Measurements from ENCODE around the gene SH2D1A.
"Not testable (repeated sequence)": the region's sequence is repeated elsewhere in the genome, so short reads cannot be mapped to it uniquely, and the experiment has no call there.

The SH2D1A gene

GRCh38 chrX:124346117-124346876 lies at the start of gene SH2D1A:
SH2D1A (plus strand) TSS chrX:124346563; CDS start chrX:124346643, 80 bp downstream.
- H3K27ac Mint-ChIP-seq, result no peak within 1 kb of the TSS
- H3K4me1 Mint-ChIP-seq, result no peaks in the 10 kb centered on the region
- H3K36me3 Mint-ChIP-seq, result no peaks in the 10 kb centered on the region

GRCh38 chrX:124299323-124299722 lies 47.0 kb upstream of the SH2D1A start:
- not testable (repeated sequence) for ATAC-seq (ENCODE audit: low read depth); DNase-seq (ENCODE audit: low spot score in 2 of 2); H3K9me3 Mint-ChIP-seq; H3K27me3 Mint-ChIP-seq; H3K4me3 Mint-ChIP-seq; H3K4me1 Mint-ChIP-seq; H3K27ac Mint-ChIP-seq; H3K36me3 Mint-ChIP-seq

More at GRCh38 chrX:124346117-124346876, at the start of gene SH2D1A:
- DNase-seq (ENCODE audit: low spot score in 2 of 2) (no peak), ATAC-seq (ENCODE audit: low read depth) (no peak)
- Mint-ChIP-seq H3K4me3 (no peak within 1 kb of the TSS), H3K9me3 (no peaks in the 10 kb centered on the region), H3K27me3 (peaks cover 1% of the 10 kb centered on the region)

- Mint-ChIP-seq H3K27ac (no peak overlapping the region), H3K4me3 (no peak overlapping the region), H3K27me3 (no peaks in the 10 kb centered on the region), H3K4me1 (peaks cover 3% of the 10 kb centered on the region), H3K9me3 (no peaks in the 10 kb centered on the region), H3K36me3 (no peaks in the 10 kb centered on the region)
- no peak for ATAC-seq (ENCODE audit: low read depth)
- no peak for DNase-seq (ENCODE audit: low spot score in 2 of 2)
These were observed 46.0 kb upstream of the SH2D1A start for GRCh38 chrX:124300405-124300804.

- no peak overlapping the region for H3K4me3 Mint-ChIP-seq
- H3K27ac Mint-ChIP-seq, result no peak overlapping the region
- no peaks in the 10 kb centered on the region for H3K4me1 Mint-ChIP-seq
- no peaks in the 10 kb centered on the region for H3K36me3 Mint-ChIP-seq
- ATAC-seq (ENCODE audit: low read depth), result no peak
- H3K27me3 Mint-ChIP-seq, result peaks cover 11% of the 10 kb centered on the region
- no peaks in the 10 kb centered on the region for H3K9me3 Mint-ChIP-seq
- no peak for DNase-seq (ENCODE audit: low spot score in 2 of 2)
These were observed 39.0 kb upstream of the SH2D1A start for GRCh38 chrX:124307253-124307907.

GRCh38 chrX:124325732-124326131 lies 20.6 kb upstream of the SH2D1A start:
- Mint-ChIP-seq H3K4me1 (no peaks in the 10 kb centered on the region), H3K4me3 (no peak overlapping the region), H3K9me3 (no peaks in the 10 kb centered on the region), H3K27me3 (peaks cover 7% of the 10 kb centered on the region), H3K27ac (no peak overlapping the region), H3K36me3 (no peaks in the 10 kb centered on the region)
- ATAC-seq (ENCODE audit: low read depth) (no peak), DNase-seq (ENCODE audit: low spot score in 2 of 2) (no peak)

- no peak for ATAC-seq (ENCODE audit: low read depth)
- H3K4me3 Mint-ChIP-seq, result no peak overlapping the region
- H3K27me3 Mint-ChIP-seq, result peaks cover 5% of the 10 kb centered on the region
- peaks cover 1% of the 10 kb centered on the region for H3K9me3 Mint-ChIP-seq
- peaks cover 1% of the 10 kb centered on the region for H3K4me1 Mint-ChIP-seq
- no peak overlapping the region for H3K27ac Mint-ChIP-seq
- no peaks in the 10 kb centered on the region for H3K36me3 Mint-ChIP-seq
- DNase-seq (ENCODE audit: low spot score in 2 of 2), result no peak
These were observed 17.6 kb upstream of the SH2D1A start for GRCh38 chrX:124328765-124329164.

- no peak within 1 kb of the TSS for H3K27ac Mint-ChIP-seq
- H3K36me3 Mint-ChIP-seq, result no peaks in the 10 kb centered on the region
- no peak for DNase-seq (ENCODE audit: low spot score in 2 of 2)
These were observed 13.6 kb upstream of the SH2D1A start, which contains the start of gene TEX13D for GRCh38 chrX:124332481-124333424. TEX13D (plus strand) TSS chrX:124332660; CDS start chrX:124332918, 258 bp downstream.

GRCh38 chrX:124333862-124334261 lies 12.5 kb upstream of the SH2D1A start:
- H3K36me3 Mint-ChIP-seq, result no peaks in the 10 kb centered on the region
- peaks cover 1% of the 10 kb centered on the region for H3K9me3 Mint-ChIP-seq
- H3K27ac Mint-ChIP-seq, result no peak overlapping the region
- peaks cover 4% of the 10 kb centered on the region for H3K4me1 Mint-ChIP-seq
- DNase-seq (ENCODE audit: low spot score in 2 of 2), result no peak
- no peak for ATAC-seq (ENCODE audit: low read depth)
- peaks cover 1% of the 10 kb centered on the region for H3K27me3 Mint-ChIP-seq
- no peak overlapping the region for H3K4me3 Mint-ChIP-seq

More at GRCh38 chrX:124332481-124333424, 13.6 kb upstream of the SH2D1A start, which contains the start of gene TEX13D:
- ATAC-seq (ENCODE audit: low read depth), result no peak
- H3K4me1 Mint-ChIP-seq, result peaks cover 4% of the 10 kb centered on the region
- peaks cover 1% of the 10 kb centered on the region for H3K27me3 Mint-ChIP-seq
- H3K9me3 Mint-ChIP-seq, result peaks cover 1% of the 10 kb centered on the region
- H3K4me3 Mint-ChIP-seq, result no peak within 1 kb of the TSS

- not testable (repeated sequence) for H3K9me3 Mint-ChIP-seq; DNase-seq (ENCODE audit: low spot score in 2 of 2); H3K27ac Mint-ChIP-seq; H3K4me3 Mint-ChIP-seq; ATAC-seq (ENCODE audit: low read depth); H3K27me3 Mint-ChIP-seq; H3K36me3 Mint-ChIP-seq; H3K4me1 Mint-ChIP-seq
These were observed 11.8 kb upstream of the SH2D1A start for GRCh38 chrX:124334555-124334954.

- Mint-ChIP-seq H3K4me3 (no peak overlapping the region), H3K27ac (no peak overlapping the region), H3K27me3 (peaks cover 1% of the 10 kb centered on the region), H3K36me3 (no peaks in the 10 kb centered on the region), H3K4me1 (peaks cover 4% of the 10 kb centered on the region), H3K9me3 (peaks cover 1% of the 10 kb centered on the region)
- no peak for DNase-seq (ENCODE audit: low spot score in 2 of 2)
- ATAC-seq (ENCODE audit: low read depth), result no peak
These were observed 10.8 kb upstream of the SH2D1A start for GRCh38 chrX:124335598-124335997.

GRCh38 chrX:124337916-124338315 lies 8.4 kb upstream of the SH2D1A start:
- DNase-seq (ENCODE audit: low spot score in 2 of 2) (no peak), ATAC-seq (ENCODE audit: low read depth) (no peak)
- Mint-ChIP-seq H3K4me1 (peaks cover 4% of the 10 kb centered on the region), H3K36me3 (no peaks in the 10 kb centered on the region), H3K27ac (no peak overlapping the region), H3K27me3 (peaks cover 4% of the 10 kb centered on the region), H3K4me3 (no peak overlapping the region), H3K9me3 (no peaks in the 10 kb centered on the region)

GRCh38 chrX:124338733-124339514 lies 7.4 kb upstream of the SH2D1A start:
- Mint-ChIP-seq H3K4me3 (no peak overlapping the region), H3K36me3 (no peaks in the 10 kb centered on the region), H3K27ac (no peak overlapping the region), H3K9me3 (no peaks in the 10 kb centered on the region), H3K27me3 (peaks cover 4% of the 10 kb centered on the region), H3K4me1 (peaks cover 2% of the 10 kb centered on the region)
- no peak for DNase-seq (ENCODE audit: low spot score in 2 of 2)
- ATAC-seq (ENCODE audit: low read depth), result no peak

- Mint-ChIP-seq H3K4me3 (no peak overlapping the region), H3K4me1 (no peaks in the 10 kb centered on the region), H3K36me3 (no peaks in the 10 kb centered on the region), H3K9me3 (no peaks in the 10 kb centered on the region), H3K27ac (no peak overlapping the region), H3K27me3 (peaks cover 2% of the 10 kb centered on the region)
- no peak for DNase-seq (ENCODE audit: low spot score in 2 of 2)
- ATAC-seq (ENCODE audit: low read depth), result no peak
These were observed 4.8 kb upstream of the SH2D1A start for GRCh38 chrX:124341396-124342132.
